WTC11 (cell line): ENCODE data around the gene DNAH1. TPM values are rescaled to one million over a fixed set of nuclear protein-coding genes. Genes with fewer than 3 reads are reported as not detected.

ENCODE experiments used
- ATAC-seq: fragments of 200-7000 bp; cut with Tn5 transposase; 2 replicates; pipeline ENCODE4 v1.10.0; 2021; ENCODE audit warnings: mild to moderate bottlenecking, moderate library complexity
- CTCF ChIA-PET: fragments of 300-600 bp; sonication (Branson Sonifier 250); formaldehyde crosslinking; loops from one replicate; lab custom pipeline; 2021; ENCODE audit warnings: antibody characterized with exemption; lab: Charles Lee
- POLR2A ChIA-PET: fragments of 350-600 bp; sonication (Branson Sonifier 250); formaldehyde crosslinking; loops from one replicate; lab custom pipeline; 2021; ENCODE audit warnings: antibody characterized with exemption; lab: Charles Lee
- DNase-seq: peaks from one replicate; pipeline ENCODE4 v3.0.0; 2021; ENCODE audit warnings: low spot score
- H3K27ac Mint-ChIP-seq: 2 replicates; pipeline ENCODE4 v1.8.0; 2021; ENCODE audit warnings: mixed read lengths
- H3K27me3 Mint-ChIP-seq: 2 replicates; pipeline ENCODE4 v1.8.0; 2021; ENCODE audit warnings: low read depth, mild to moderate bottlenecking, moderate library complexity, mixed read lengths
- H3K36me3 Mint-ChIP-seq: 2 replicates; pipeline ENCODE4 v1.8.0; 2021; ENCODE audit warnings: mixed read lengths
- H3K4me1 Mint-ChIP-seq: 2 replicates; pipeline ENCODE4 v1.8.0; 2022; ENCODE audit warnings: mixed read lengths
- H3K4me3 Mint-ChIP-seq: 2 replicates; pipeline ENCODE4 v1.8.0; 2021; ENCODE audit warnings: mild to moderate bottlenecking, moderate library complexity, mixed read lengths
- H3K9me3 Mint-ChIP-seq: 2 replicates; pipeline ENCODE4 v1.8.0; 2021; ENCODE audit warnings: mixed read lengths
- CTCF ChIP-seq: fragments of 200-600 bp; IDR thresholded peaks from 2 replicates; pipeline ENCODE4 v1.8.0; 2022; ENCODE audit warnings: antibody characterized with exemption
- E2F4 ChIP-seq: sonication (generic); formaldehyde crosslinking; IDR thresholded peaks from 2 replicates; pipeline ENCODE4 v1.8.1; 2022; ENCODE audit warnings: low read depth, mild to moderate bottlenecking, moderate library complexity, missing genetic modification reagents, borderline replicate concordance
- E2F5 ChIP-seq: sonication (generic); formaldehyde crosslinking; IDR thresholded peaks from 2 replicates; pipeline ENCODE4 v1.8.1; 2022; ENCODE audit warnings: mild to moderate bottlenecking, moderate library complexity, missing genetic modification reagents
- EMX1 ChIP-seq: fragments of 250-450 bp; sonication (Bioruptor Pico); IDR thresholded peaks from 2 replicates; pipeline ENCODE4 v1.8.0; 2021; ENCODE audit warnings: mild to moderate bottlenecking
- ERG ChIP-seq: fragments of 250-450 bp; sonication (Bioruptor Pico); IDR thresholded peaks from 2 replicates; pipeline ENCODE4 v1.8.0; 2021; ENCODE audit warnings: mild to moderate bottlenecking
- ESRRA ChIP-seq: sonication (generic); formaldehyde crosslinking; IDR thresholded peaks from 2 replicates; pipeline ENCODE4 v1.8.1; 2022; ENCODE audit warnings: mild to moderate bottlenecking, missing genetic modification reagents, borderline replicate concordance
- FOXK1 ChIP-seq: sonication (generic); formaldehyde crosslinking; IDR thresholded peaks from 2 replicates; pipeline ENCODE4 v1.8.0; 2022; ENCODE audit warnings: mild to moderate bottlenecking, moderate library complexity, missing genetic modification reagents
- GABPB1 ChIP-seq: sonication (generic); formaldehyde crosslinking; IDR thresholded peaks from 2 replicates; pipeline ENCODE4 v1.8.1; 2023; ENCODE audit warnings: mild to moderate bottlenecking, missing genetic modification reagents
- KAT7 ChIP-seq: sonication (generic); formaldehyde crosslinking; IDR thresholded peaks from 2 replicates; pipeline ENCODE4 v1.8.1; 2023; ENCODE audit warnings: missing genetic modification reagents, mild to moderate bottlenecking, borderline replicate concordance
- MAX ChIP-seq: sonication (generic); formaldehyde crosslinking; IDR thresholded peaks from 2 replicates; pipeline ENCODE4 v1.8.0; 2022; ENCODE audit warnings: mild to moderate bottlenecking, missing genetic modification reagents
- MLX ChIP-seq: sonication (generic); formaldehyde crosslinking; IDR thresholded peaks from 2 replicates; pipeline ENCODE4 v1.8.1; 2023; ENCODE audit warnings: mild to moderate bottlenecking, missing genetic modification reagents, moderate library complexity
- NFYB ChIP-seq: sonication (generic); formaldehyde crosslinking; conservative IDR thresholded peaks from 2 replicates; pipeline ENCODE4 v1.8.0; 2022; ENCODE audit warnings: low read depth, missing genetic modification reagents
- NR2C2 ChIP-seq: sonication (generic); formaldehyde crosslinking; IDR thresholded peaks from 2 replicates; pipeline ENCODE4 v1.8.0; 2022; ENCODE audit warnings: mild to moderate bottlenecking, missing genetic modification reagents
- NR3C1 ChIP-seq: sonication (generic); formaldehyde crosslinking; conservative IDR thresholded peaks from 2 replicates; pipeline ENCODE4 v1.8.1; 2023; ENCODE audit warnings: low read depth, mild to moderate bottlenecking, missing genetic modification reagents
- RORB ChIP-seq: fragments of 250-450 bp; sonication (Bioruptor Pico); IDR thresholded peaks from 2 replicates; pipeline ENCODE4 v1.9.0; 2021; ENCODE audit warnings: mild to moderate bottlenecking
- SMAD3 ChIP-seq: sonication (generic); formaldehyde crosslinking; IDR thresholded peaks from 2 replicates; pipeline ENCODE4 v1.8.0; 2022; ENCODE audit warnings: missing genetic modification reagents, mild to moderate bottlenecking, borderline replicate concordance
- SP1 ChIP-seq: sonication (generic); formaldehyde crosslinking; conservative IDR thresholded peaks from 2 replicates; pipeline ENCODE4 v1.8.1; 2022; ENCODE audit warnings: missing genetic modification reagents
- USF1 ChIP-seq: sonication (generic); formaldehyde crosslinking; IDR thresholded peaks from 2 replicates; pipeline ENCODE4 v1.8.0; 2022; ENCODE audit warnings: mild to moderate bottlenecking, missing genetic modification reagents
- ZBTB21 ChIP-seq: sonication (generic); formaldehyde crosslinking; IDR thresholded peaks from 2 replicates; pipeline ENCODE4 v1.8.1; 2023; ENCODE audit warnings: mild to moderate bottlenecking, missing genetic modification reagents, borderline replicate concordance
- ZNF121 ChIP-seq: sonication (generic); formaldehyde crosslinking; IDR thresholded peaks from 2 replicates; pipeline ENCODE4 v1.8.0; 2023; ENCODE audit warnings: missing genetic modification reagents
- ZNF138 ChIP-seq: sonication (generic); formaldehyde crosslinking; conservative IDR thresholded peaks from 2 replicates; pipeline ENCODE4 v1.8.1; 2022; ENCODE audit warnings: mild to moderate bottlenecking, moderate library complexity, missing genetic modification reagents
- ZNF317 ChIP-seq: sonication (generic); formaldehyde crosslinking; IDR thresholded peaks from 2 replicates; pipeline ENCODE4 v1.8.1; 2023; ENCODE audit warnings: low read depth, mild to moderate bottlenecking, moderate library complexity, missing genetic modification reagents, borderline replicate concordance
- ZNF423 ChIP-seq: fragments of 250-450 bp; sonication (Bioruptor Pico); IDR thresholded peaks from 2 replicates; pipeline ENCODE4 v2.1.2; 2022; ENCODE audit warnings: mild to moderate bottlenecking, moderate library complexity
- ZSCAN18 ChIP-seq: fragments of 250-450 bp; sonication (Bioruptor Pico); IDR thresholded peaks from 2 replicates; pipeline ENCODE4 v2.1.2; 2022; ENCODE audit warnings: mild to moderate bottlenecking, moderate library complexity
- total RNA-seq: library from RNA; stranded (reverse); gene quantifications from 3 replicates; pipeline ENCODE4 v1.2.3, GENCODE V29; 2021

DNAH1 gene
- total RNA-seq, 1 experiment from 2014 or later = 1.5 TPM

- TF ChIP-seq ESRRA (CRISPR knock-in tag) (no peak), ERG (CRISPR knock-in tag) (no peak), NFYB (CRISPR knock-in tag) (no peak), ZNF138 (CRISPR knock-in tag) (no peak), MLX (no peak), RORB (no peak), NR3C1 (CRISPR knock-in tag) (no peak), E2F5 (CRISPR knock-in tag) (no peak), E2F4 (CRISPR knock-in tag) (no peak)
Observed at GRCh38 chr3:52446042-52446441, 129.9 kb downstream of the DNAH1 start (continued).

GRCh38 chr3:52446631-52447511, 130.8 kb downstream of the DNAH1 start:
- DNase-seq (peak; percentile 87), ATAC-seq (peak; percentile 69)
- ChIA-PET CTCF (interaction anchor here (0.5 to 7.4 kb wide), 35 partner anchors 8 to 451 kb away, joined by 3 to 82 read pairs (median 4); partner anchors contain the start of genes RPL29 and TLR9), POLR2A (interaction anchor here (0.6 kb wide), 1 partner anchor 22 kb away, joined by 8 read pairs; no protein-coding TSS in a partner anchor)
- H3K4me1 Mint-ChIP-seq = peaks cover 11% of the 10 kb centered on the region; the same call in 1 of the 2 replicates
- no peaks in the 10 kb centered on the region for H3K9me3 Mint-ChIP-seq
- H3K27me3 Mint-ChIP-seq = no peaks in the 10 kb centered on the region; the same call in 1 of the 2 replicates
- no peak overlapping the region for H3K4me3 Mint-ChIP-seq
- H3K36me3 Mint-ChIP-seq = no peaks in the 10 kb centered on the region
- peak overlapping the region; percentile 54 for H3K27ac Mint-ChIP-seq
- peak; percentile 66 for TF ChIP-seq MAX
- 0 out of 2 replicates have a peak, but pooled peaks have one; percentile 30 for TF ChIP-seq KAT7
- TF ChIP-seq ZNF121 (CRISPR knock-in tag) = no peak
- no peak for TF ChIP-seq NR3C1 (CRISPR knock-in tag)
- no peak for TF ChIP-seq RORB
- TF ChIP-seq ZNF423 (CRISPR knock-in tag) = peak; percentile 87
- no peak for TF ChIP-seq ZSCAN18
- TF ChIP-seq SMAD3 (CRISPR knock-in tag) = no peak
- peak; percentile 99 for TF ChIP-seq CTCF
- TF ChIP-seq SP1 (CRISPR knock-in tag) = no peak
- TF ChIP-seq GABPB1 (CRISPR knock-in tag) = 0 out of 2 replicates have a peak, but pooled peaks have one; percentile 36
- TF ChIP-seq NR2C2 (CRISPR knock-in tag) = no peak
- no peak for TF ChIP-seq ZNF317
- no peak for TF ChIP-seq USF1 (CRISPR knock-in tag)
- no peak for TF ChIP-seq ERG (CRISPR knock-in tag)
- TF ChIP-seq ZBTB21 (CRISPR knock-in tag) = no peak
- TF ChIP-seq EMX1 (CRISPR knock-in tag) = no peak
- no peak for TF ChIP-seq FOXK1 (CRISPR knock-in tag)
